ENCODE measurements around the gene KXD1.
"Not testable (repeated sequence)": the region's sequence is repeated elsewhere in the genome, so short reads cannot be mapped to it uniquely, and the experiment has no call there.

Gene KXD1

DNA sequence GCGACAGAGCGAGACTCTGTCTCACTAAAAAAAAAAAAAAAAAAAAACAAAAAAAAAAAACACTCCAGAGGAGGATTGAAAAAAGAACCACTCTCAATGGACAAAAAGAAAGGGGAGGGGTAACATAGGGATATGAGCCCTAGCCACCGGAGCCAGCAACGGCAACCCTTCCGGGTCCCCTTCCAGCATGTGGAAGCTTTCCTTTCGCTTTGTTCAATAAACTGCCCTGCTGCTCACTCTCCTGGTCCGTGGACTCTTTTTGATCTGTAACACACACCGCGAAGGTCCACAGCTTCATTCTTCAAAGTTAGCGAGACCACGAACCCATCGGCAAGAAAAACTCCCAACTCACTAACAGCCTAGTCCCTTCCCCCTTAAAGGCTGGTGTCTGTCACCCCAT lies 29.9 kb downstream of the KXD1 start:
- DNase-seq, result no peak

DNA sequence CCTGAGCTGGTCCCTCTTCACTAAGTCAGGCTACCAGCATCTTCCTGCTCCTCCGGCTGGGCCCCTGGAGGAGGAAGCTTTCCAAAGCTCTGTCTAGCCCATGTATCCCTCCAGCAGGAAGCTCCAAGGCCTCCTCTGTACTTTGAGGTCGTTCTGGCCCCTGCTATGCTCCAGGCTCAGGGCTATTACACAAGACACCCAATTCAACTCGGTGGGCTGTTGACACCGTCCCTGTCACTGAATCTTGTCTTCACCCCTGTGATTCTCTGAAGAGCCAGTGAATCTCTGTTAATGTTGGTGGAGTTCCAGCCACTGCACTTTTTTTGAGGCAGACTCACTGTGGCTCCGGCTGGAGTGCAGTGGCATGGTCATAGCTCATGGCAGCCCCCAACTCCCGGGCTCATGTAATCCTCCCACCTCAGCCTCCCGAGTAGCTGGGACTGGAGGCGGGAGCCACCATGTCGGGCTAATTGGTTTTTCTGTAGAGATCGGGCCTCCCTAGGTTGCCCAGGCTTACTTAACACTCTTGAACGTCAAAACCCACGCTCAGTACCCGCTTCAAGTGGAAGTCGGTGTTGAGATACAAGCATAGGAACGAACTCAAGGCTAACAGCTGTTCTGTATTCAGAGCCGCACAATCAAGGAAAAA lies 30.4 kb downstream of the KXD1 start:
- DNase-seq, result no peak

DNA sequence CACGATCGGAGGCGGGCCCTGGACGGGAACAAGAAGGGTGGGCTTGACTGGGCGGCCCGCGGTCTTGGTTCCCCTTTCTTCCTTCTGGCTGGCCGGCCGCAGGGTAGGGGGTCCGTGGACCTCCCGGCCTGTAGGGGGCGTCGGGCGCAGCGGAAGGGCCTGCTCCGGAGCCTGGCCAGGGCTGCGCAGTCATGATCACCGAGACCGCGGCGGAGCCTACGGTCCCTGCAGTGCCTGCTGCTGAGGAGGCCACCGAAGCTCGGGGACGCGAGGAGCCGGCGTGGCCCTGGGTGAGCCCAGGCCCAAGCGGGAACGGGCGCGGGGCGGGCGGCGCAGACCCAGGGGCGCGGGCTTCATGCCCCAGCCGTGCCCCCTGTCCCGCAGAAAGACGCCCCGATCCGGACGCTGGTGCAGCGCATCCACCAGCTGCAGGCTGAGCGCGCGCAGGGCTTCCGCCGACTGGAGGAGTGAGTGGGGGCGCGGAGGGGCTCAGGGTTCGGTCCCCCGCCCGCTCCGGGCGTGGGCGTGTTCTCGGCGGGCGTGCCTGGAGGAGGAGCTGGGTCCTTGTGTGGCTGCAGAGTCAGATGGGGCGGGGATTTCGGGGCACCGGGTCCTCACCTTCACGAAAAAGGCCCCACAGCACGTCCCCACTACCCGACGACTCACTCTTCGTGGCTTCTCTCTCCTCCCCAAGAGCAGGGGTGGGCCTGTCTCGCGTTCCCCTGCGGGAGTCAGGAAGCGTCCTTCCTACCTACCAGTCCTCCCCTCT lies 31.1 kb downstream of the KXD1 start, which contains the start of gene REX1BD:
Gene REX1BD (plus strand): TSS at position 188 of the 769 bp plus-strand sequence. CDS start 4 bp downstream, at position 192.
- DNase-seq, result peak; percentile 73

- DNase-seq, result peak; percentile 74
Observed at GRCh38 chr19:18589380-18590272, 32.0 kb downstream of the KXD1 start.

DNA sequence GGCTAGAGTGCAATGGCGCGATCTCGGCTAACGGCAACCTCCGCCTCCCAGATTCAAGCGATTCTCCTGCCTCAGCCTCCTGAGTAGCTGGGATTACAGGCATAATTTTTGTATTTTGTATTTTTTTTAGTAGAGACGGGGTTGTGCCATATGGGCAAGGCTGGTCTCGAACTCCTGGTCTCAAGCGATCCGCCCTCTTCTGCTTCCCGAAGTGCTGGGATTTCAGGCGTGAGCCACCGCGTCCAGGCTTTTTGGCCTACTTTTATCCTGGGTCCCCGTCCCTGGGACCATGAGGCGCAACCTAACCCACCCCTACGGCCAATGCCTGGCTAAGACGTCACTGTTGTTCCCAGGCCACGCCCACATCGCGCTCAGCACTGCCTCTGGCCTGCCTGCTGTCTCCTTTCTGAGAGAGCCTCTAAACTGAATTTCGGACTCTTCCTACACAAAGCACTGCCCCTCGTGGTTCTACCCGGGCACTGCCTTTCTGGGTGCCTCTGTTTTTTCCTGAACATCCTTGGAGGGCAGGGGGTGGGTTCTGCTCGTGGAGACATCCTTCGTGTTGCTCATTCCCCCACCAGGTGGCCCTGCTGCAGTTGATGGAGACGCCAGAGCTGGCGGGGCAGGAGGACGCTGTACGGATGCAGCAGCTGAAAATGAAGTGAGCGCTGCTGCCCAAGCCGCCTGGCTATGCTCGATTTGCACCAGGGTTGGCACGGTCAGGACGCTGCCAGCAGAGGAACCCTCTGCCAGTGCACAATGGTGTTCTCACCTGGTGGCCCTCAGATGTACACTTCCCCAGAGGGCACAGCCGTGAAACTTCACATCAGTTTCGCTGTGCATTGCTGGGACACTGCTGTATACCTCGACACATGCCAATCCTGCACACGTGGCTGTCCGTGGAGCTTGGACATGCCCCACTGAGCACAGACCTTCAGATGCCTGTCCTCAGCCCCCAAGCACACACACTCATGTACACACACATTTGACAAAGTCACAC lies 32.9 kb downstream of the KXD1 start:
- no peak for DNase-seq

DNA sequence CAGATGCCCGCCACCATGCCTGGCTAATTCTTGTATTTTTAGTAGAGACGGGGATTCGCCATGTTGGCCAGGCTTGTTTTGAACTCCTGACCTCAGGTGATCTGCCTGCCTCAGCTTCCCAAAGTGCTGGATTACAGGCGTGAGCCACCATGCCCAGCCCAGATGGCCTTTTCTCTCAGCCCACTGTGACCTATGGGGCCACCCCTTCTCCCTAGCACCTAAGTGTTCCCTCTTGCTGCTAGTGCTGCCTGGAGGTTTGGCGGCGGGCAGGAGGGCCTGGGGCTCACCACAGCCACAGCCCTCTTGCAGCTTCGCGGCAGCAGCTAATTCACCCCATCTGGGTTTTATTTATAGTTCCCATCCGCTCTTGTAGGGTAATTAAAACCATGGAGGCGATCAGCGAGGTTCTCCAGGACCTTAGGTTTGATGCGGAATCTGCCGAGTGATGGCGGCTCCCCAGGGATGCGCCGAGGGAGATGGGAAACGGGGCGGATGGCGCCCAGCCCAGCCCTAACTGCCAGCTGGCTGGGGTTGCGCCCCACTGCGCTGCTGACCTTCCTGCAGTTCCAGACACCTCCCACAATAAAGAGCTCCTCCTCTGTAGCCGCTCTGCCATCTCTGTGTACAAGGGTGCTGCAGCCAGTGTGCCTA lies 34.2 kb downstream of the KXD1 start:
- no peak for DNase-seq

GRCh38 chr19:18592732-18593131 lies 35.1 kb downstream of the KXD1 start:
- not testable (repeated sequence) for DNase-seq

GRCh38 chr19:18593367-18594095 lies 35.9 kb downstream of the KXD1 start:
- no peak for DNase-seq

DNA sequence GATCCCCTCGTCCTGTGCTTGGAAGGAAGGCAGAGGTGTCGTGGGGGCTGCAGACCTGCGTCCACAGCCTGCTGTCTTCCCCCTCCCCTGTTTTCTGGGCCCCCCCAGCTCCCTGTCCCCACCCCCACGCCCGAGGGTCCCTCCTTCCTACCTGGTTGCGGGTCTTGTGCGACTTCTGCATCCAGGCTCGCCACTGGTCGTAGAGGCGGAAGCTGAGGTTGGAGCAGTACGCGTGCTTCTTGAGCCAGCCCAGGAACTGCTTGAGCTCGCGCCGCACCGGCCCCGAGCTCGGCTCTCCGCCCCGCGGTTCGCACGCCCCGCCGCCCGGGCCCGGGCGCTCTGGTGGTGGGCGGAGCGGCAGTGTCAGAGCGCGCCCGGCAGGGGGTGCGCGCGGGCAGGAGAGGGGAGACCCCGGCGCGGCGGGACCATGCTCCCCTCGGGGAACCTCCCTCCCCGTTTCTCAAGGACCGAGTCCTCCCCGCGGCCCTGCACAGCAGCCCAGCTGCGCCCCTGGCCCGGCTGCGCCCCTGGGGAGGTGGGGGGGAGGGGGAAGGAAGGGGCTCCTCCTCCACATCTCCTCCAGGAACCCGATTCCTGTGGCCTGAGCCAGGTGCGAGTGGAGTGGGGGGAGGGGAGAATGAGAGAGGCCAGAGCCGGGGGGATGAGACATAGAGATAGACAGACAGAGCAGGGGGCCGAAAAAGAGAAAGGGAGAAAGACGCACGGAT lies 36.6 kb downstream of the KXD1 start:
- DNase-seq, result peak; percentile 67

DNA sequence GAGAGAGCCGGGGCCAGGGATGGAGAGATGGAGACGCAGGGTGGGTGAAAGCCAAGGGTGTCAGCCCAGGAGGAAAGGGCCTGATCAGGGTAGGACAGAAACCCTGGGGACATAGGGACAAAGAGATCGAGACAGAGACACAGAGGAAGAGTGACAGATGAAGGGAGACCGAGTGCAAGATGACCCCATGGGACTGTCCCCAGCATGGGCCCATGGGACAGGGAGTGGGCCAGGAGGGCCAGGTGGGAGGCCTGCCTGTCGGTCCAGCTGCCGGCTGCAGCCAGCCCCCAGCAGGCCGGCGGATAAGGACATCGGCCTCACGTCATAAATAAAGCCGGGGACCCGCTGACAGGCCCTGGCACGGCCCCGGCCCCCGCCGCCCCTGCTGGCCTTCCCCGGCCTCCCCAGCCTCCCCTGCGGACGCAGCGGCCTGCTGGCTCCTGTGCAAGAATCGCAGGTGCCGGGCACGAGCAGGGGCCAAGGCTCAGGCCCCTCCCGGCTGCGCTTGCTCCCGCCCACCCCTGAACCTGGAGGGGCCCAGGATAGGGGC lies 37.2 kb downstream of the KXD1 start:
- no peak for DNase-seq

DNA sequence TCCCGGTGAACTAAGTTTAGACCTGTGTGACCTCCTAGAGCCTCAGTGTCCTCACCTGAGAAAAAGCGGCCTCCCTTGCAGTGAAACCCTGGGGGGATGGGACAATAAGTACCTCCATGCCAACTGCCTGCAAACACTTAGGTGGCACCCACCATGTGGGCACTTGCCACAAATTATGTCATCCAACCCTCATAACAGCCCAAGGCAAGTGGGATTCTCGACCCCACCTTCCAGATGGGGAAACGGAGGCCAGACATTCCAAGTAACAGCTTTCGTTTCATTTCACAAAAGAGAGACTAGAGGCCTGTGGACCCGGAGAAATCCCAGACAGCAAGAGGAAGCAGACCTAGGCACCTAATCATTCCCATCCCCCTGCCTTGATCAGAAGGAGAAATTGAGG lies 37.8 kb downstream of the KXD1 start:
- DNase-seq, result no peak

DNA sequence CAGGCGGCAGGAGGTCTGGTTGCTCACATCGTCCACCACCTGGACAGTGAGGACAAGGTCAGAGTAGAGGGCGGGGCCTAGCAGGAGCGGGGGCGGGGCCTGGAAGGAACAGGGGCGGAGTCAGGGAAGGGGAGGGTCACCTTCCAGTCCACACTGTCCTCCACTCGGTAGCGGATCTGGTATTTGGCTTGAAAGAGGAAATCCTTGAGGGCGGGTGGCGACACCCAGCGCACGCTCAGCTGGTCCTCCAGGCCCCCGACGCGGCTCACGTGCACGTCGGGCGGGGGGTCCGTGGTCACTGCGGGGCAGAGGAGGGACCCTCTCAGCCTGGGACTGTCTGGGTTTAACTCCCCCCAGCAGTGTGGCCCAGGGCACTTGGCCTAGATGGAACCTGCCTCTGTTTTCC lies 39.1 kb downstream of the KXD1 start:
- no peak for DNase-seq

- no peak for DNase-seq
Observed at GRCh38 chr19:18597809-18598660, 40.4 kb downstream of the KXD1 start.

GRCh38 chr19:18599485-18599884 lies 41.8 kb downstream of the KXD1 start:
- no peak for DNase-seq

- not testable (repeated sequence) for DNase-seq
Observed at GRCh38 chr19:18600692-18601397, 43.2 kb downstream of the KXD1 start.

DNA sequence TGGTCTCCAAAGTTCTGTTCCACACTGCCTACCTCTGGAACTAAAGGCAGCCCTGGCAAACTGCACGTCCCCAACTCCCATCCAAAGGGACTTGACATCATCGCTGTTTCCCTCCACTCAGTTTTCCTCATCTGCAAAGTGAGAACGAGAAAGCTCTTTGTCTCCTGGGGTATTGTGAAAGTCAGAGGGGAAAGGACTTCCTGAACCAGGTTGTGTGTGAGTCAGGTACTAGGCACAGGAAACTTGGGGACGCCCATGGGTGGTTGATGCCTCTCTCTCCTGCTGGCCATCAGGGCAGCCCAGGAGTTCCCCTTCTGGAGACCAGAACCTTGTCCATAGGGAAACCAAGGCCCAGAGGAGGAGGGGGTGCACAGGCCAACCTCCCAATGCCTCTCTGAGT lies 44.2 kb downstream of the KXD1 start:
- DNase-seq, result no peak

DNA sequence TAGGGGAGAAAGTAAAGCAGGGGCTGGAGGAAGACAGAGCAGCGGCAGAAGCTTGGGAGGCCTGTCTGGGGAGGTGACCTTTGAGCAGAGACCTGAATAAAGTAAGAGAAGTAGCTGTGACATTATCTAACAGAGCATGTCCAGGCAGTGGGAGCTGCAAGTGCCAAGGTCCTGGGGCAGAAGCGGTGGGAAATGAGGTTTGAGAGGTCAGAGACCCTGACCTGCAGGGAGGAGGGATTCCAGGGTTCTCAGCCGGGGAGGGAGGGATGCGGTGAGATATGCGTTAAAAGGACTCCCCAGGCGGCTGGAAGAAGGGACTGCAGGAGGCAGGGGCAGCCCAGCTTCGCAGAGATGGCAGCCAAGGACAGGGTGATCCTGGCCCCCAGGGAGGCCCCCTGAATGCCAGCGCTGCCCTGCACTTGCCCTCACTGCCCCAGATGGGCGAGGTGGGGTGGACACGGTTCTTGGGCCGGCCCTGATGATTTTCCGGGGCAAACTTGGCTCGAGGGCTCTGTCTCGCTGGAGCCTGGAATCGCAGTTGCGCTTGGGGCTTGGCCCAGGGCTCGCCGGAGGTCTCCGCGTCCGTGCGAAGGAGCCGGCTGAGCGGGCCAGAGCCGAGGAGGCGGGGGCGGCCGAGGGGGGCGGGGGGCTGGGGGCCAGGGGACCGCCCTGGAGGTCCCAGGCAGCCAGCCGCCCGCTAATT lies 45.7 kb downstream of the KXD1 start:
- DNase-seq, result no peak

All from HCEC 1CT (cell line).